Activated naive CD8-positive, alpha-beta T cell treated with anti-CD3 and anti-CD28 coated beads, Interleukin-2, amount 10 ng/mL, durations not matched to agents 7 days and 5 days (primary cell): ENCODE data around the gene GIN1. TPM values are rescaled to one million over a fixed set of nuclear protein-coding genes. Genes with fewer than 3 reads are reported as not detected.
"Not testable (repeated sequence)": the region's sequence is repeated elsewhere in the genome, so short reads cannot be mapped to it uniquely, and the experiment has no call there.

Experiments
- ATAC-seq: fragments of 150-1000 bp; cut with Tn5 transposase; one replicate; pipeline ENCODE4 v1.10.0; 2021; ENCODE audit warnings: low read depth, moderate library complexity
- POLR2A ChIA-PET: fragments of 350-600 bp; sonication (Branson Sonifier 250); formaldehyde crosslinking; loops from one replicate; lab custom pipeline; 2021; ENCODE audit warnings: antibody characterized with exemption; lab: Charles Lee
- DNase-seq: peaks from one replicate; pipeline ENCODE4 v3.0.0; 2021
- H3K27ac Mint-ChIP-seq: one replicate; pipeline ENCODE4 v1.8.0; 2022; ENCODE audit warnings: mild to moderate bottlenecking, mixed read lengths
- H3K27me3 Mint-ChIP-seq: one replicate; pipeline ENCODE4 v1.8.0; 2022; ENCODE audit warnings: mild to moderate bottlenecking, moderate library complexity, mixed read lengths
- H3K36me3 Mint-ChIP-seq: one replicate; pipeline ENCODE4 v1.8.0; 2021; ENCODE audit warnings: mild to moderate bottlenecking, mixed read lengths
- H3K4me1 Mint-ChIP-seq: one replicate; pipeline ENCODE4 v1.8.0; 2021; ENCODE audit warnings: mixed read lengths
- H3K4me3 Mint-ChIP-seq: one replicate; pipeline ENCODE4 v1.8.0; 2022; ENCODE audit warnings: mild to moderate bottlenecking, moderate library complexity, mixed read lengths
- H3K9me3 Mint-ChIP-seq: one replicate; pipeline ENCODE4 v1.8.0; 2021; ENCODE audit warnings: mixed read lengths
- total RNA-seq, 2 experiments: library from RNA; stranded (reverse); gene quantifications; one replicate each; pipeline ENCODE4 v1.2.3, GENCODE V29; 2021

Gene GIN1
- total RNA-seq, 2 experiments from 2014 or later: 10.3 to 10.7 TPM

DNA sequence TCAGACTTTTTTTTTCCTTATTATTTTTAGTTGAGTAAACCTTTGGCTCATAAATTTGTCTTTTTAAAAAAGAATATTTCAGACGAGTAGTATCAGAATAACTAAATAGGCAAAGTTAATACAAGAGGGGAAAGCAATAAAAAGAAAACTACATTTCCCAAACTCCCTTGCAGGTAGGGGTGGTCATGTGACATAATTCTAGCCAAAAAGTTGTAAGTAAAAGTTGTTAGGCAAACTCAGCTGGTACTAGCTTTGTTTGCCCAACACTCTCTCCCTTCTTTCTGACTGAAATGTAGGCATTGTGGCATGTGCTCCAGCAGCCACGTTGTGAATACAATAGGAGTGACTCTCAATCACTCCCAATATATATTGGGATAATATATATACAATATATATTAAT is 20.9 kb downstream of the GIN1 start:
- Mint-ChIP-seq H3K4me3 (no peak overlapping the region), H3K27me3 (no peaks in the 10 kb centered on the region), H3K36me3 (peaks cover 22% of the 10 kb centered on the region), H3K9me3 (no peaks in the 10 kb centered on the region), H3K27ac (no peak overlapping the region), H3K4me1 (no peaks in the 10 kb centered on the region)
- ATAC-seq (no peak), DNase-seq (no peak)
- POLR2A ChIA-PET: no interaction called here

- no peak overlapping the region for H3K4me3 Mint-ChIP-seq
- H3K9me3 Mint-ChIP-seq: no peaks in the 10 kb centered on the region
- H3K27me3 Mint-ChIP-seq: no peaks in the 10 kb centered on the region
- no peak for ATAC-seq
- POLR2A ChIA-PET: no interaction called here
- DNase-seq: no peak
- no peaks in the 10 kb centered on the region for H3K4me1 Mint-ChIP-seq
- H3K27ac Mint-ChIP-seq: no peak overlapping the region
- peaks cover 25% of the 10 kb centered on the region for H3K36me3 Mint-ChIP-seq
Measured at GRCh38 chr5:103094737-103095136, 25.2 kb downstream of the GIN1 start.

- DNase-seq: no peak
- Mint-ChIP-seq H3K9me3 (no peaks in the 10 kb centered on the region), H3K27me3 (no peaks in the 10 kb centered on the region), H3K36me3 (peaks cover 27% of the 10 kb centered on the region), H3K4me1 (no peaks in the 10 kb centered on the region), H3K4me3 (no peak overlapping the region), H3K27ac (no peak overlapping the region)
- POLR2A ChIA-PET: no interaction called here
- no peak for ATAC-seq
Measured at GRCh38 chr5:103093727-103094126, 26.2 kb downstream of the GIN1 start.

GRCh38 chr5:103092676-103093075 is 27.3 kb downstream of the GIN1 start:
- Mint-ChIP-seq H3K4me1 (no peaks in the 10 kb centered on the region), H3K27ac (no peak overlapping the region), H3K4me3 (no peak overlapping the region), H3K27me3 (no peaks in the 10 kb centered on the region), H3K9me3 (no peaks in the 10 kb centered on the region), H3K36me3 (peaks cover 27% of the 10 kb centered on the region)
- DNase-seq (no peak), ATAC-seq (no peak)
- POLR2A ChIA-PET: no interaction called here

- ATAC-seq (no peak), DNase-seq (no peak)
- Mint-ChIP-seq H3K27ac (no peak overlapping the region), H3K4me3 (no peak overlapping the region), H3K27me3 (no peaks in the 10 kb centered on the region), H3K36me3 (peaks cover 28% of the 10 kb centered on the region), H3K4me1 (no peaks in the 10 kb centered on the region), H3K9me3 (no peaks in the 10 kb centered on the region)
- POLR2A ChIA-PET: no interaction called here
Measured at GRCh38 chr5:103090791-103091190, 29.1 kb downstream of the GIN1 start.

DNA sequence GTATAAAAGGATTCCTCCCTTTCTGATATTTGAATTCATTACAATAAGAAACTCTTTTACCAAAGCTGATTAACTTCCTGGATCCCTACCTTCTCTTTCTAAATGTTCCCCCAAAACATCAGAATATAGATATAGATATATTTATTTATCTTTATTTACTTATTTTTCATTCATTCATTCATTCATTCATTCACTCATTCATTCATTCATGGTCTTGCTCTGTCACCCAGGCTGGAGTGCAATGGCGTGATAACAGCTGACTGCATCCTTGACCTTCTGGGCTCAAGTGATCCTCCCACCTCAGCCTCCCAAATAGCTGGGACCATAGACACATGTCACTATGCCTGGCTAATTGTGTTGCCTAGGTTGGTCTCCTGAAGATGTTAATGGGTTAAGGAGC is 30.7 kb downstream of the GIN1 start:
- Mint-ChIP-seq H3K9me3 (peaks cover 6% of the 10 kb centered on the region), H3K27me3 (no peaks in the 10 kb centered on the region), H3K27ac (no peak overlapping the region), H3K4me1 (no peaks in the 10 kb centered on the region), H3K36me3 (peaks cover 34% of the 10 kb centered on the region), H3K4me3 (no peak overlapping the region)
- ATAC-seq (no peak), DNase-seq (no peak)
- POLR2A ChIA-PET: no interaction called here

DNA sequence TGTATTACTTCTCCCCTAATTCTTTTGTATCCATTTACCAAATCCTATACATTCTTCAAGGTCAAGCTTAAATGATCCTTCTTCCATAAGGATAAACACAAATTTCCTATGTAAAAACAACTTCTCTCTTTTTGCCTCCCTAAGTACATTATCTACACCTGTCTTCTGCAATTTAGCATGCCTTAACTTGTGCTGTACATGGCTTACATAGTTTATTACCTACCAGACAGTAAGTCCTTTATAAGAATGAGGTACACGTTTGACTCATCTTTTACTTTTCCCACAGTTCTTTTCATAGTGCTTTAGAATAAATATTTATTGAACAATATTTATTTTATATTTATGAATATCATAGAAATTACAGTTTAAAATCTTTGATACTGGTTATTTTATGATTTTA is 33.4 kb downstream of the GIN1 start:
- Mint-ChIP-seq H3K4me3 (no peak overlapping the region), H3K27me3 (no peaks in the 10 kb centered on the region), H3K4me1 (no peaks in the 10 kb centered on the region), H3K27ac (no peak overlapping the region), H3K36me3 (peaks cover 31% of the 10 kb centered on the region), H3K9me3 (peaks cover 20% of the 10 kb centered on the region)
- POLR2A ChIA-PET: no interaction called here
- DNase-seq (no peak), ATAC-seq (no peak)

GRCh38 chr5:103079796-103080195 is 40.1 kb downstream of the GIN1 start:
- Mint-ChIP-seq H3K9me3 (peaks cover 43% of the 10 kb centered on the region), H3K36me3 (peaks cover 7% of the 10 kb centered on the region), H3K4me3 (no peak overlapping the region), H3K4me1 (no peaks in the 10 kb centered on the region), H3K27ac (no peak overlapping the region), H3K27me3 (no peaks in the 10 kb centered on the region)
- ATAC-seq (no peak), DNase-seq (no peak)
- POLR2A ChIA-PET: no interaction called here

DNA sequence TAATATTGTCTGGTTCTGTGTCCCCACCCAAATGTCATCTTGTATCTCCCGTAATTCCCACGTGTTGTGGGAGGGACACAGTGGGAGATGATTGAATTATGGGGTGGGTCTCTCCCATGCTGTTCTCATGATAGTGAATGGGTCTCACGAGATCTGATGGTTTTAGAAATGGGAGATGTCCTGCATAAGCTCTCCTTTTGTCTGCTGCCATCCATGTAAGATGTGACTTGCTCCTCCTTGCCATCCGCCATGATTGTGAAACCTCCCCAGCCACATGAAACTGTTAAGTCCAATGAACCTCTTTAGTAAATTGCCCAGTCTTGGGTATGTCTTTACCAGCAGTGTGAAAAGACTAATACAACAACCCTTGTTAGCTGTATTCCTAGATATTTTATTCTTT is 44.5 kb downstream of the GIN1 start:
- DNase-seq: no peak
- POLR2A ChIA-PET: no interaction called here
- H3K9me3 Mint-ChIP-seq: peaks cover 33% of the 10 kb centered on the region
- H3K4me3 Mint-ChIP-seq: no peak overlapping the region
- H3K27me3 Mint-ChIP-seq: no peaks in the 10 kb centered on the region
- ATAC-seq: no peak
- peaks cover 1% of the 10 kb centered on the region for H3K36me3 Mint-ChIP-seq
- no peaks in the 10 kb centered on the region for H3K4me1 Mint-ChIP-seq
- no peak overlapping the region for H3K27ac Mint-ChIP-seq

- peaks cover 28% of the 10 kb centered on the region for H3K9me3 Mint-ChIP-seq
- H3K4me1 Mint-ChIP-seq, H3K36me3 Mint-ChIP-seq, DNase-seq, ATAC-seq, H3K4me3 Mint-ChIP-seq, POLR2A ChIA-PET, H3K27me3 Mint-ChIP-seq, H3K27ac Mint-ChIP-seq: not testable (repeated sequence)
Measured at GRCh38 chr5:103073500-103073899, 46.4 kb downstream of the GIN1 start.

- Mint-ChIP-seq H3K9me3 (no peaks in the 10 kb centered on the region), H3K4me3 (no peak overlapping the region), H3K27ac (no peak overlapping the region), H3K27me3 (peaks cover 10% of the 10 kb centered on the region), H3K36me3 (no peaks in the 10 kb centered on the region), H3K4me1 (no peaks in the 10 kb centered on the region)
- POLR2A ChIA-PET: no interaction called here
- ATAC-seq: no peak
- no peak for DNase-seq
Measured at GRCh38 chr5:103066326-103066725, 53.6 kb downstream of the GIN1 start.

DNA sequence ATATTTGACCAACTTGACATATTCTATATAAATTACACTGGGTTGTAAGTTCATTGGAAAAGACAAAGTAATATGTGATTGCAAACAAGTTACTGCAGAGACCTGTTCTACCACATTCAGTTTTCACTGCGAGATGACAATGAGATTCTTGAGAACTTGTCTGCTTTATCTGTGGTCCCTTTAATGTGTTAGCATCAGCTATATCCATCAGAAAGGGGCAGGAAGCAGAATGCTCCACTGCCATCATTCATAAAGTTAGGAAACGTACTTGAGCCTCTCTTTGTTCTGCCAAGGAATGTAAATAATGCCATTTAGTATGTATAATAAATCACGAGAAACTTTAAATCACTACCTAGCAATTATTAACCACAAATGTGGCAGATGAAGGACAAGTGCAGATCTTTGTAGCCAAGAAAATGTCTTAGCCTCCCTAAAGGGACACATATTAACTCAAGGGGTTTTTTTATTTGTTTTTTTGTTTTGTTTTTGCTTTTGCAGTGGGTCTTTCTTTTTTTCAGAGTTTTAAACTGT is 59.4 kb downstream of the GIN1 start:
- Mint-ChIP-seq H3K36me3 (no peaks in the 10 kb centered on the region), H3K9me3 (peaks cover 1% of the 10 kb centered on the region), H3K27ac (no peak overlapping the region), H3K4me3 (no peak overlapping the region), H3K4me1 (no peaks in the 10 kb centered on the region), H3K27me3 (peaks cover 21% of the 10 kb centered on the region)
- ATAC-seq: no peak
- DNase-seq: no peak
- POLR2A ChIA-PET: no interaction called here

DNA sequence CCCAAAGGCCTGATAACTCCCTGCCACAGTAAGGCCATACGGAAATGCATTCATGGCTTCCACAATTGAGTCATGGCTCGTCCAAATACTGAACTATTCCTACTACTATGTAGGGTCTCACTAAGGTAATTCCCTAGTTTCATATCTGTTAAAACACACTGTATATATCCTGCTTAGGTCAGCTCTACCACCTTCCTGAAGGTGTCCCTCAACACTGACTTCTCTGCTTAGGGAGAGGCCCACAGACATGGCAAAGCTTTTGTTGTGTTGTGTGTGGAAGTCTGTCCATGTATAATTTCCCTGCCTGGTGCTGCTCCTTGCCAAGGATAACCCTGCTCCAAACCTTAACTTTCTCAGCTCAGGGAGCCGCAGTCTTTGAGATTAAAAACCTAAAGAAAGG is 60.4 kb downstream of the GIN1 start:
- Mint-ChIP-seq H3K36me3 (no peaks in the 10 kb centered on the region), H3K4me1 (no peaks in the 10 kb centered on the region), H3K9me3 (peaks cover 4% of the 10 kb centered on the region), H3K27ac (no peak overlapping the region), H3K27me3 (peaks cover 20% of the 10 kb centered on the region), H3K4me3 (no peak overlapping the region)
- ATAC-seq (no peak), DNase-seq (no peak)
- POLR2A ChIA-PET: no interaction called here

- no peak for DNase-seq
- POLR2A ChIA-PET: no interaction called here
- H3K36me3 Mint-ChIP-seq: no peaks in the 10 kb centered on the region
- H3K27ac Mint-ChIP-seq: no peak overlapping the region
- H3K4me3 Mint-ChIP-seq: no peak overlapping the region
- H3K9me3 Mint-ChIP-seq: peaks cover 4% of the 10 kb centered on the region
- no peaks in the 10 kb centered on the region for H3K4me1 Mint-ChIP-seq
- no peak for ATAC-seq
- H3K27me3 Mint-ChIP-seq: peaks cover 15% of the 10 kb centered on the region
Measured at GRCh38 chr5:103057208-103058130, 62.5 kb downstream of the GIN1 start.
